ENCODE results near the gene CPA3. TPM values are rescaled to one million over a fixed set of nuclear protein-coding genes. Genes with fewer than 3 reads are reported as not detected.

CPA3 gene
- total RNA-seq, 1 experiment from 2014 or later, result not detected

- in situ Hi-C loops (cut with HindIII; ENCODE audit: low pct_unique_long_range_greater_than_20kb, low sequenced_read_pairs), result no loop called here
- no peak for DNase-seq (ENCODE audit: low read depth)
Observed at GRCh38 chr3:148945116-148945515, 80.0 kb downstream of the CPA3 start.

Other genes starting within 250 kb of the CPA3 start
- gene AGTR1, start 167.4 kb upstream of the CPA3 start, total RNA-seq (2014; rRNA removed; shearing (Covaris generic); ENCODE audit: low replicate concordance), result 0.03 TPM in 1 of 2 replicates, not detected in the other
- not detected in 2 replicates for gene CPB1, start 37.5 kb upstream of the CPA3 start, total RNA-seq (2014; rRNA removed; shearing (Covaris generic); ENCODE audit: low replicate concordance)
- gene GYG1, start 126.2 kb downstream of the CPA3 start, total RNA-seq (2014; rRNA removed; shearing (Covaris generic); ENCODE audit: low replicate concordance), result 28.1 and 63.3 TPM in 2 replicates
- gene HLTF, start 221.2 kb downstream of the CPA3 start, total RNA-seq (2014; rRNA removed; shearing (Covaris generic); ENCODE audit: low replicate concordance), result 9.4 and 18.3 TPM in 2 replicates

All from Caki2 (cell line).